HepG2 (cell line): ENCODE measurements around the gene HYAL1. TPM values are rescaled to one million over a fixed set of nuclear protein-coding genes. Genes with fewer than 3 reads are reported as not detected.

Experiments used
- CBX2 ChIP-seq, 2 experiments: fragments of 200-600 bp in 1 of 2; sonication (generic); formaldehyde crosslinking in 1 of 2; IDR thresholded peaks; 2 replicates each; pipeline versions ENCODE4 v1.7.0 to v1.8.1; 2018 to 2022; ENCODE audit warnings: low read depth in 2 of 2, low read length in 1 of 2, mild to moderate bottlenecking in 1 of 2, missing genetic modification reagents in 1 of 2
- DZIP1 ChIP-seq: sonication (generic); formaldehyde crosslinking; IDR thresholded peaks from 2 replicates; pipeline ENCODE4 v1.5.0; 2020; ENCODE audit warnings: mild to moderate bottlenecking, missing genetic modification reagents
- ESRRA ChIP-seq: sonication (generic); formaldehyde crosslinking; IDR thresholded peaks from 2 replicates; pipeline ENCODE4 v1.5.1; 2020; ENCODE audit warnings: mild to moderate bottlenecking, low read depth, missing genetic modification reagents
- FOXM1 ChIP-seq: sonication (generic); formaldehyde crosslinking; IDR thresholded peaks from 2 replicates; pipeline ENCODE4 v1.5.0; 2020; ENCODE audit warnings: missing genetic modification reagents
- GTF2F1 ChIP-seq: fragments of 150-350 bp; IDR thresholded peaks from 2 replicates; pipeline ENCODE4 v1.6.1; 2014; ENCODE audit warnings: low read length
- HHEX ChIP-seq: IDR thresholded peaks from 2 replicates; pipeline ENCODE4 v1.6.1; 2016; ENCODE audit warnings: control low read depth
- MBD4 ChIP-seq: IDR thresholded peaks from 2 replicates; pipeline ENCODE4 v1.6.1; 2012; ENCODE audit warnings: low read length, inconsistent platforms, borderline replicate concordance
- MLLT10 ChIP-seq: sonication (generic); formaldehyde crosslinking; IDR thresholded peaks from 2 replicates; pipeline ENCODE4 v1.4.0; 2020; ENCODE audit warnings: missing genetic modification reagents
- MXI1 ChIP-seq: IDR thresholded peaks from 3 replicates; pipeline ENCODE4 v1.6.1; 2012; ENCODE audit warnings: low read depth, low read length, inconsistent platforms, borderline replicate concordance
- NFE2L1 ChIP-seq: sonication (generic); formaldehyde crosslinking; IDR thresholded peaks from 2 replicates; pipeline ENCODE4 v1.4.0; 2020; ENCODE audit warnings: missing genetic modification reagents, mild to moderate bottlenecking, borderline replicate concordance
- SALL2 ChIP-seq: sonication (generic); formaldehyde crosslinking; IDR thresholded peaks from 2 replicates; pipeline ENCODE4 v1.8.1; 2023; ENCODE audit warnings: mild to moderate bottlenecking, missing genetic modification reagents, inconsistent platforms
- TRIM24 ChIP-seq: sonication (generic); formaldehyde crosslinking; IDR thresholded peaks from 2 replicates; pipeline ENCODE4 v1.8.0; 2022; ENCODE audit warnings: mild to moderate bottlenecking, missing genetic modification reagents
- U2AF2 ChIP-seq: fragments of 200-400 bp; formaldehyde crosslinking; IDR thresholded peaks from 2 replicates; pipeline ENCODE4 v1.6.1; 2017; ENCODE audit warnings: low read depth, mild to moderate bottlenecking, low read length
- ZBTB7B ChIP-seq: sonication (generic); formaldehyde crosslinking; IDR thresholded peaks from 2 replicates; pipeline ENCODE4 v1.4.0; 2020; ENCODE audit warnings: missing genetic modification reagents
- ZNF205 ChIP-seq: IDR thresholded peaks from 2 replicates; pipeline ENCODE4 v1.6.1; 2018; ENCODE audit warnings: missing biosample characterization, missing genetic modification reagents
- ZNF317 ChIP-seq: sonication (generic); formaldehyde crosslinking; IDR thresholded peaks from 2 replicates; pipeline ENCODE4 v1.5.0; 2020; ENCODE audit warnings: mild to moderate bottlenecking, missing genetic modification reagents
- ZNF350 ChIP-seq: sonication (generic); formaldehyde crosslinking; IDR thresholded peaks from 2 replicates; pipeline ENCODE4 v1.4.0; 2020; ENCODE audit warnings: mild to moderate bottlenecking, low read depth, missing genetic modification reagents, borderline replicate concordance
- ZNF790 ChIP-seq: sonication (generic); formaldehyde crosslinking; IDR thresholded peaks from 2 replicates; pipeline ENCODE4 v1.8.0; 2022; ENCODE audit warnings: missing genetic modification reagents, mild to moderate bottlenecking, borderline replicate concordance
- ZNF83 ChIP-seq: sonication (generic); formaldehyde crosslinking; IDR thresholded peaks from 2 replicates; pipeline ENCODE4 v1.4.0; 2020; ENCODE audit warnings: missing genetic modification reagents, mild to moderate bottlenecking, borderline replicate concordance
- ZSCAN12 ChIP-seq: sonication (generic); formaldehyde crosslinking; IDR thresholded peaks from 2 replicates; pipeline ENCODE4 v1.9.0; 2021; ENCODE audit warnings: mild to moderate bottlenecking, missing genetic modification reagents
- polyA plus RNA-seq, 8 experiments: library from polyadenylated mRNA; depleted of rRNA in 3 of 8; stranded (reverse) in 7 of 8; unstranded in 1 of 8; fragments of >200 nt; fragmentation: Illumina TruSeq in 4 of 8; extraction: Trizol in 4 of 8; gene quantifications; 2 replicates each; pipeline versions ENCODE4 v1.2.1 to v1.2.3, GENCODE V29; 2011 to 2016; ENCODE audit warnings: low read depth in 4 of 8, missing spikeins in 1 of 8, mixed read lengths in 1 of 8; ENCODE audit not compliant: insufficient read depth in 1 of 8
- total RNA-seq, 5 experiments: library from RNA; depleted of rRNA; stranded (reverse); fragments of >200 nt; fragmentation: Illumina TruSeq; extraction: Trizol; gene quantifications; 2 replicates each; pipeline ENCODE4 v1.2.3, GENCODE V29; 2016; ENCODE audit warnings: low read depth in 1 of 5
- TF ChIP-seq, protein P1 (sequence below): IDR thresholded peaks from 2 replicates; pipeline ENCODE4 v1.6.1; 2018; ENCODE audit warnings: missing genetic modification reagents
- TF ChIP-seq, protein P2 (sequence below): sonication (generic); formaldehyde crosslinking; IDR thresholded peaks from 2 replicates; pipeline ENCODE4 v1.4.0; 2020; ENCODE audit warnings: mild to moderate bottlenecking, missing genetic modification reagents, borderline replicate concordance

HYAL1 gene
- total and polyA plus RNA-seq, 2 of the 13 experiments (the other 11 are each of a cell fraction or from before 2014, with no cell fraction given), result 76.5 to 193 TPM

- peak; percentile 21; the same call in 1 of the 2 replicates for TF ChIP-seq ESRRA (CRISPR knock-in tag)
- no peak for TF ChIP-seq MBD4
- TF ChIP-seq ZSCAN12, result 0 out of 2 replicates have a peak, but pooled peaks have one; percentile 6
- peak; percentile 92; the same call in 2 of the 3 replicates for TF ChIP-seq MXI1
- no peak; the same call in 1 of the 2 replicates for TF ChIP-seq ZNF205 (CRISPR knock-in tag)
- no peak for TF ChIP-seq ZBTB7B (CRISPR knock-in tag)
- TF ChIP-seq U2AF2, result no peak
- no peak for TF ChIP-seq GTF2F1
- peak; percentile 87; the same call in 1 of the 2 replicates for TF ChIP-seq ZNF83 (CRISPR knock-in tag)
- TF ChIP-seq, protein P1, sequence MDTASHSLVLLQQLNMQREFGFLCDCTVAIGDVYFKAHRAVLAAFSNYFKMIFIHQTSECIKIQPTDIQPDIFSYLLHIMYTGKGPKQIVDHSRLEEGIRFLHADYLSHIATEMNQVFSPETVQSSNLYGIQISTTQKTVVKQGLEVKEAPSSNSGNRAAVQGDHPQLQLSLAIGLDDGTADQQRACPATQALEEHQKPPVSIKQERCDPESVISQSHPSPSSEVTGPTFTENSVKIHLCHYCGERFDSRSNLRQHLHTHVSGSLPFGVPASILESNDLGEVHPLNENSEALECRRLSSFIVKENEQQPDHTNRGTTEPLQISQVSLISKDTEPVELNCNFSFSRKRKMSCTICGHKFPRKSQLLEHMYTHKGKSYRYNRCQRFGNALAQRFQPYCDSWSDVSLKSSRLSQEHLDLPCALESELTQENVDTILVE, result peak; percentile 97
- no peak; the same call in none of the 2 replicates for TF ChIP-seq DZIP1 (CRISPR knock-in tag)
- no peak for TF ChIP-seq TRIM24 (CRISPR knock-in tag)
- TF ChIP-seq NFE2L1 (CRISPR knock-in tag), result no peak
- TF ChIP-seq HHEX (CRISPR knock-in tag), result no peak
- no peak for TF ChIP-seq MLLT10 (CRISPR knock-in tag)
- no peak for TF ChIP-seq CBX2 (IDR thresholded peaks at IDR 0.05; ENCODE audit: low read depth, low read length)
- TF ChIP-seq CBX2 (CRISPR knock-in tag; IDR thresholded peaks at IDR 0.05; ENCODE audit: low read depth), result no peak
- TF ChIP-seq FOXM1, result 0 out of 2 replicates have a peak, but pooled peaks have one; percentile 22
- TF ChIP-seq ZNF790, result peak; percentile 39; the same call in 1 of the 2 replicates
- TF ChIP-seq ZNF317 (CRISPR knock-in tag), result peak; percentile 85
- peak; percentile 70 for TF ChIP-seq ZNF350 (CRISPR knock-in tag)
- peak; percentile 84 for TF ChIP-seq SALL2 (CRISPR knock-in tag)
- TF ChIP-seq, protein P2, sequence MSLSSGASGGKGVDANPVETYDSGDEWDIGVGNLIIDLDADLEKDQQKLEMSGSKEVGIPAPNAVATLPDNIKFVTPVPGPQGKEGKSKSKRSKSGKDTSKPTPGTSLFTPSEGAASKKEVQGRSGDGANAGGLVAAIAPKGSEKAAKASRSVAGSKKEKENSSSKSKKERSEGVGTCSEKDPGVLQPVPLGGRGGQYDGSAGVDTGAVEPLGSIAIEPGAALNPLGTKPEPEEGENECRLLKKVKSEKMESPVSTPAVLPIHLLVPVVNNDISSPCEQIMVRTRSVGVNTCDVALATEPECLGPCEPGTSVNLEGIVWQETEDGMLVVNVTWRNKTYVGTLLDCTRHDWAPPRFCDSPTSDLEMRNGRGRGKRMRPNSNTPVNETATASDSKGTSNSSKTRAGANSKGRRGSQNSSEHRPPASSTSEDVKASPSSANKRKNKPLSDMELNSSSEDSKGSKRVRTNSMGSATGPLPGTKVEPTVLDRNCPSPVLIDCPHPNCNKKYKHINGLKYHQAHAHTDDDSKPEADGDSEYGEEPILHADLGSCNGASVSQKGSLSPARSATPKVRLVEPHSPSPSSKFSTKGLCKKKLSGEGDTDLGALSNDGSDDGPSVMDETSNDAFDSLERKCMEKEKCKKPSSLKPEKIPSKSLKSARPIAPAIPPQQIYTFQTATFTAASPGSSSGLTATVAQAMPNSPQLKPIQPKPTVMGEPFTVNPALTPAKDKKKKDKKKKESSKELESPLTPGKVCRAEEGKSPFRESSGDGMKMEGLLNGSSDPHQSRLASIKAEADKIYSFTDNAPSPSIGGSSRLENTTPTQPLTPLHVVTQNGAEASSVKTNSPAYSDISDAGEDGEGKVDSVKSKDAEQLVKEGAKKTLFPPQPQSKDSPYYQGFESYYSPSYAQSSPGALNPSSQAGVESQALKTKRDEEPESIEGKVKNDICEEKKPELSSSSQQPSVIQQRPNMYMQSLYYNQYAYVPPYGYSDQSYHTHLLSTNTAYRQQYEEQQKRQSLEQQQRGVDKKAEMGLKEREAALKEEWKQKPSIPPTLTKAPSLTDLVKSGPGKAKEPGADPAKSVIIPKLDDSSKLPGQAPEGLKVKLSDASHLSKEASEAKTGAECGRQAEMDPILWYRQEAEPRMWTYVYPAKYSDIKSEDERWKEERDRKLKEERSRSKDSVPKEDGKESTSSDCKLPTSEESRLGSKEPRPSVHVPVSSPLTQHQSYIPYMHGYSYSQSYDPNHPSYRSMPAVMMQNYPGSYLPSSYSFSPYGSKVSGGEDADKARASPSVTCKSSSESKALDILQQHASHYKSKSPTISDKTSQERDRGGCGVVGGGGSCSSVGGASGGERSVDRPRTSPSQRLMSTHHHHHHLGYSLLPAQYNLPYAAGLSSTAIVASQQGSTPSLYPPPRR, result peak; percentile 12; the same call in 1 of the 2 replicates
These were observed 33.9 kb upstream of the HYAL1 start (continued) for GRCh38 chr3:50337175-50337861.
